Keratinocyte (primary cell): Measurements from ENCODE around the gene DIP2B. TPM values are rescaled to one million over a fixed set of nuclear protein-coding genes. Genes with fewer than 3 reads are reported as not detected.

Source experiments
- DNase-seq: peaks from one replicate; pipeline ENCODE4 v3.0.0-alpha.2; 2011; ENCODE audit warnings: low read depth, missing footprints, low spot score
- FAIRE-seq: peaks from 2 replicates; lab custom pipeline; 2011; peaks lifted over from hg19 to GRCh38; lab: Jason Lieb, UNC
- H2AFZ ChIP-seq: 2 replicates; pipeline ENCODE4 v1.6.0; 2012; ENCODE audit warnings: low read length, control low read depth, inconsistent platforms; ENCODE audit not compliant: control insufficient read depth
- H3K27ac ChIP-seq: 2 replicates; pipeline ENCODE4 v1.5.1; 2011; ENCODE audit warnings: low read length; ENCODE audit not compliant: control insufficient read depth, insufficient read depth
- H3K27me3 ChIP-seq: 3 replicates; pipeline ENCODE4 v1.6.0; 2011; ENCODE audit warnings: low read length; ENCODE audit not compliant: control insufficient read depth, insufficient read depth; ENCODE audit errors: extremely low read depth
- H3K36me3 ChIP-seq, 2 experiments: 2 replicates in 1 of 2; 3 replicates in 1 of 2; pipeline ENCODE4 v1.5.1; 2011; ENCODE audit warnings: low read length in 2 of 2, mild to moderate bottlenecking in 1 of 2; ENCODE audit not compliant: control insufficient read depth in 2 of 2, insufficient read depth in 2 of 2; ENCODE audit errors: extremely low read depth in 1 of 2
- H3K4me1 ChIP-seq: 3 replicates; pipeline ENCODE4 v1.5.1; 2011; ENCODE audit warnings: low read length; ENCODE audit not compliant: control insufficient read depth, insufficient read depth; ENCODE audit errors: extremely low read depth
- H3K4me2 ChIP-seq: 3 replicates; pipeline ENCODE4 v1.6.0; 2011; ENCODE audit warnings: low read depth, low read length; ENCODE audit not compliant: control insufficient read depth, insufficient read depth; ENCODE audit errors: extremely low read depth
- H3K4me3 ChIP-seq, 3 experiments: fragments of 200-600 bp in 1 of 3; sonication (generic) in 1 of 3; 2 replicates in 2 of 3; 3 replicates in 1 of 3; pipeline ENCODE4 v1.5.1; 2011 to 2016; ENCODE audit warnings: low read length in 3 of 3, mild to moderate bottlenecking in 3 of 3, control low read depth in 2 of 3, inconsistent platforms in 1 of 3, low read depth in 1 of 3, mixed read lengths in 1 of 3, mixed run types in 1 of 3, moderate library complexity in 1 of 3; ENCODE audit not compliant: control insufficient read depth in 2 of 3, insufficient read depth in 2 of 3; ENCODE audit errors: extremely low read depth in 1 of 3
- H3K79me2 ChIP-seq: 2 replicates; pipeline ENCODE4 v1.6.0; 2012; ENCODE audit warnings: low read length; ENCODE audit not compliant: control insufficient read depth, insufficient read depth
- H3K9ac ChIP-seq: 3 replicates; pipeline ENCODE4 v1.6.0; 2011; ENCODE audit warnings: low read length; ENCODE audit not compliant: control insufficient read depth, insufficient read depth; ENCODE audit errors: extremely low read depth
- H3K9me1 ChIP-seq: 3 replicates; pipeline ENCODE4 v1.6.0; 2011; ENCODE audit warnings: low read length; ENCODE audit not compliant: control insufficient read depth, insufficient read depth; ENCODE audit errors: extremely low read depth
- H3K9me3 ChIP-seq: 2 replicates; pipeline ENCODE4 v1.5.1; 2012; ENCODE audit warnings: low read depth, low read length; ENCODE audit not compliant: control insufficient read depth
- H4K20me1 ChIP-seq: 3 replicates; pipeline ENCODE4 v1.6.0; 2011; ENCODE audit warnings: low read length; ENCODE audit not compliant: control insufficient read depth, insufficient read depth; ENCODE audit errors: extremely low read depth
- CTCF ChIP-seq, 3 experiments: IDR thresholded peaks in 1 of 3; conservative IDR thresholded peaks in 1 of 3; optimal IDR thresholded peaks in 1 of 3; 2 replicates in 2 of 3; 3 replicates in 1 of 3; pipeline versions ENCODE3 to v1.5.1; 2011; ENCODE audit warnings: low read length in 3 of 3, mild to moderate bottlenecking in 3 of 3, moderate library complexity in 2 of 3, control low read depth in 1 of 3, inconsistent platforms in 1 of 3; ENCODE audit not compliant: insufficient read depth in 2 of 3; ENCODE audit errors: extremely low read depth in 1 of 3
- EZH2 ChIP-seq: IDR thresholded peaks from one replicate; pipeline ENCODE4 v1.6.1; 2012; ENCODE audit warnings: inconsistent platforms, mild to moderate bottlenecking, low read length, moderate library complexity
- dilution Hi-C: fragments of 300-500 bp; cut with MboI; formaldehyde crosslinking; loops from one replicate; pipeline ENCODE4 v1.7.0; 2020; ENCODE audit warnings: low sequenced_read_pairs; ENCODE audit not compliant: extremely low pct_ligation_motif_present
- polyA plus RNA-seq, 5 experiments: library from polyadenylated mRNA; depleted of rRNA in 3 of 5; stranded (reverse) in 3 of 5; stranded (forward) in 1 of 5; unstranded in 1 of 5; fragments of >200 nt; gene quantifications; 1 replicate in 1 of 5; 2 replicates in 3 of 5; 3 replicates in 1 of 5; pipeline versions ENCODE4 v1.2.1 to v1.2.3, GENCODE V29; 2011 to 2012; ENCODE audit warnings: missing spikeins in 2 of 5, low read depth in 1 of 5, low replicate concordance in 1 of 5

The DIP2B gene
- polyA plus RNA-seq, 1 donor (not counting 4 experiments of a cell fraction or from before 2014, with no cell fraction given) = 30.2 TPM

- Histone ChIP-seq H3K27me3 (no peaks in the 10 kb centered on the region), H3K27ac (no peak overlapping the region), H3K4me3 (no peak overlapping the region), H3K79me2 (peaks cover 48% of the 10 kb centered on the region), H3K36me3 (peaks cover 4 to 7% of the 10 kb centered on the region in 2 experiments), H3K4me2 (no peak overlapping the region), H3K9ac (no peak overlapping the region), H3K9me3 (no peaks in the 10 kb centered on the region), H2AFZ (no peak overlapping the region), H3K4me1 (peaks cover 22% of the 10 kb centered on the region), H3K9me1 (no peaks in the 10 kb centered on the region), H4K20me1 (no peaks in the 10 kb centered on the region)
- TF ChIP-seq CTCF (optimal IDR thresholded peaks at IDR 0.05 in 1 of 3, IDR thresholded peaks at IDR 0.05 in 1 of 3, conservative IDR thresholded peaks at IDR 0.05 in 1 of 3; ENCODE audit: extremely low read depth in 1 of 3, insufficient read depth in 2 of 3, low read length in 3 of 3) (no peak), EZH2 (no peak)
- no peak for DNase-seq
- FAIRE-seq = no peak
- dilution Hi-C loops = no loop called here
Observed at GRCh38 chr12:50609292-50609874, 104.6 kb downstream of the DIP2B start.

- peaks cover 42% of the 10 kb centered on the region for H3K79me2 ChIP-seq
- H3K9me3 ChIP-seq = no peaks in the 10 kb centered on the region
Observed at GRCh38 chr12:50610171-50610570, 105.4 kb downstream of the DIP2B start.

More at GRCh38 chr12:50610171-50610570, 105.4 kb downstream of the DIP2B start:
- dilution Hi-C loops = no loop called here
- Histone ChIP-seq H3K4me1 (peaks cover 29% of the 10 kb centered on the region), H3K9ac (no peak overlapping the region), H3K27ac (no peak overlapping the region), H3K27me3 (no peaks in the 10 kb centered on the region), H3K4me2 (no peak overlapping the region), H3K9me1 (no peaks in the 10 kb centered on the region), H3K4me3 (no peak overlapping the region), H2AFZ (no peak overlapping the region), H3K36me3 (peaks cover 4 to 7% of the 10 kb centered on the region in 2 experiments), H4K20me1 (no peaks in the 10 kb centered on the region)
- DNase-seq (no peak), FAIRE-seq (no peak)
- no peak for TF ChIP-seq EZH2
- no peak for TF ChIP-seq CTCF (optimal IDR thresholded peaks at IDR 0.05 in 1 of 3, IDR thresholded peaks at IDR 0.05 in 1 of 3, conservative IDR thresholded peaks at IDR 0.05 in 1 of 3; ENCODE audit: extremely low read depth in 1 of 3, insufficient read depth in 2 of 3, low read length in 3 of 3)
